ENCODE results near the gene TRIM47.

Gene TRIM47

GRCh38 chr17:75850928-75851692 is 27.3 kb downstream of the TRIM47 start:
- no peak overlapping the region for H3K4me3 ChIP-seq (ENCODE audit: low read length)
- peak; percentile 99 for DNase-seq (ENCODE audit: low read depth)
- TF ChIP-seq CTCF (conservative IDR thresholded peaks at IDR 0.05; ENCODE audit: low read depth, low read length) = no peak

GRCh38 chr17:75849724-75850123 is 28.7 kb downstream of the TRIM47 start:
- TF ChIP-seq CTCF (conservative IDR thresholded peaks at IDR 0.05; ENCODE audit: low read depth, low read length) = no peak
- H3K4me3 ChIP-seq (ENCODE audit: low read length) = no peak overlapping the region

GRCh38 chr17:75849279-75849646 is 29.1 kb downstream of the TRIM47 start:
- no peak for TF ChIP-seq CTCF (conservative IDR thresholded peaks at IDR 0.05; ENCODE audit: low read depth, low read length)
- H3K4me3 ChIP-seq (ENCODE audit: low read length) = no peak overlapping the region
- no peak for DNase-seq (ENCODE audit: low read depth)

More at GRCh38 chr17:75849724-75850123, 28.7 kb downstream of the TRIM47 start:
- DNase-seq (ENCODE audit: low read depth) = no peak

GRCh38 chr17:75848523-75849278 is 29.7 kb downstream of the TRIM47 start:
- no peak overlapping the region for H3K4me3 ChIP-seq (ENCODE audit: low read length)
- no peak for DNase-seq (ENCODE audit: low read depth)
- peak; percentile 78 for TF ChIP-seq CTCF (conservative IDR thresholded peaks at IDR 0.05; ENCODE audit: low read depth, low read length)

- no peak overlapping the region for H3K4me3 ChIP-seq (ENCODE audit: low read length)
- no peak for TF ChIP-seq CTCF (conservative IDR thresholded peaks at IDR 0.05; ENCODE audit: low read depth, low read length)
- no peak for DNase-seq (ENCODE audit: low read depth)
These were observed 30.5 kb downstream of the TRIM47 start for GRCh38 chr17:75847614-75848522.

GRCh38 chr17:75846692-75847613 is 31.4 kb downstream of the TRIM47 start:
- no peak for TF ChIP-seq CTCF (conservative IDR thresholded peaks at IDR 0.05; ENCODE audit: low read depth, low read length)
- H3K4me3 ChIP-seq (ENCODE audit: low read length) = no peak overlapping the region
- DNase-seq (ENCODE audit: low read depth) = no peak

All from retinal pigment epithelial cell (primary cell).